Mesenteric fat pad (tissue), 1 donor: ENCODE measurements around the gene ZAR1L. TPM values are rescaled to one million over a fixed set of nuclear protein-coding genes. Genes with fewer than 3 reads are reported as not detected.

Experiments used
- DNase-seq: peaks from one replicate; pipeline ENCODE4 v3.0.0-alpha.2; 2020; ENCODE audit warnings: low spot score
- total RNA-seq: library from RNA; stranded (reverse); fragmentation: NEBNext Ultra II Directional; extraction: Animal tissue kit (Norgen Biotek cat#: 25700); gene quantifications from one replicate; pipeline ENCODE4 v1.2.1, GENCODE V29; 2021
- donor health status: DM: yes; HTN: yes; CAD: no.

ZAR1L gene
- total RNA-seq, 1 donor from 2014 or later: not detected

- DNase-seq: no peak
Observed at GRCh38 chr13:32302461-32302860, 12.7 kb downstream of the ZAR1L start.

- DNase-seq: no peak
Observed at GRCh38 chr13:32300920-32301319, 14.2 kb downstream of the ZAR1L start.

- DNase-seq: no peak
Observed at GRCh38 chr13:32300406-32300805, 14.8 kb downstream of the ZAR1L start.

GRCh38 chr13:32299893-32300292 lies 15.3 kb downstream of the ZAR1L start:
- no peak for DNase-seq

- no peak for DNase-seq
Observed at GRCh38 chr13:32298695-32299094, 16.5 kb downstream of the ZAR1L start.

- no peak for DNase-seq
Observed at GRCh38 chr13:32297206-32297605, 18.0 kb downstream of the ZAR1L start.

- DNase-seq: no peak
Observed at GRCh38 chr13:32285633-32285965, 29.6 kb downstream of the ZAR1L start.

GRCh38 chr13:32284927-32285632 lies 30.1 kb downstream of the ZAR1L start:
- no peak for DNase-seq

- DNase-seq: no peak
Observed at GRCh38 chr13:32282096-32282711, 33.0 kb downstream of the ZAR1L start.

- no peak for DNase-seq
Observed at GRCh38 chr13:32281096-32281495, 34.1 kb downstream of the ZAR1L start.

GRCh38 chr13:32278426-32278825 lies 36.7 kb downstream of the ZAR1L start:
- DNase-seq: no peak

- no peak for DNase-seq
Observed at GRCh38 chr13:32277839-32278238, 37.3 kb downstream of the ZAR1L start.

- no peak for DNase-seq
Observed at GRCh38 chr13:32272021-32272683, 43.0 kb downstream of the ZAR1L start.

- DNase-seq: no peak
Observed at GRCh38 chr13:32267836-32268439, 47.2 kb downstream of the ZAR1L start.

- DNase-seq: no peak
Observed at GRCh38 chr13:32266130-32266529, 49.0 kb downstream of the ZAR1L start.

GRCh38 chr13:32265726-32266125 lies 49.4 kb downstream of the ZAR1L start:
- no peak for DNase-seq

GRCh38 chr13:32264407-32264806 lies 50.8 kb downstream of the ZAR1L start:
- DNase-seq: no peak

- DNase-seq: no peak
Observed at GRCh38 chr13:32262619-32263018, 52.5 kb downstream of the ZAR1L start.

GRCh38 chr13:32262165-32262564 lies 53.0 kb downstream of the ZAR1L start:
- no peak for DNase-seq

- no peak for DNase-seq
Observed at GRCh38 chr13:32261567-32261966, 53.6 kb downstream of the ZAR1L start.

GRCh38 chr13:32259116-32259515 lies 56.0 kb downstream of the ZAR1L start:
- DNase-seq: no peak

GRCh38 chr13:32257649-32258048 lies 57.5 kb downstream of the ZAR1L start:
- no peak for DNase-seq
